NOMO-1 treated with DMSO at 0.1 percent for 48 hours (cell line): ENCODE data around the gene PPIG.
"Not testable (repeated sequence)": the region's sequence is repeated elsewhere in the genome, so short reads cannot be mapped to it uniquely, and the experiment has no call there.

Experiments used
- DNase-seq: peaks from one replicate; lab custom pipeline; 2025; ENCODE audit not compliant: unreplicated experiment; lab: John Stamatoyannopoulos, UW

PPIG gene

DNA sequence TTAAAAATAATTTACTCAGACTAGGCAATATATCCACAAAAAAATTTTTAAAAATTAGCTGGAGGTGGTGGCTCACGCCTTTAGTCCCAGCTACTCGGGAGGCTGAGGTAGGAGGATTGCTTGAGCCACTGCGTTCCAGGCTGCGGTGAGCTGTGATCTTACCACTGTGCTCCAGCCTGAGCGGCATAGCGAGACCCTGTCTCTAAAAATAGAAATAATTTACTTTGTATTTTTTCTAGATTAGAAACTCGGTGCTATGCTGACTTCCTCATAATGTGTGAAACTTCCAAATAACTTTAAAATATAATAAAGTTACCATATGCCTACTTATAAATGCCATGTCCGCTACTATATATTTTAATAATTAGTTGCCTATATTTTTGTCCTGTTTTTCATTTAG lies 6.7 kb downstream of the PPIG start:
- DNase-seq: peak; percentile 23

DNA sequence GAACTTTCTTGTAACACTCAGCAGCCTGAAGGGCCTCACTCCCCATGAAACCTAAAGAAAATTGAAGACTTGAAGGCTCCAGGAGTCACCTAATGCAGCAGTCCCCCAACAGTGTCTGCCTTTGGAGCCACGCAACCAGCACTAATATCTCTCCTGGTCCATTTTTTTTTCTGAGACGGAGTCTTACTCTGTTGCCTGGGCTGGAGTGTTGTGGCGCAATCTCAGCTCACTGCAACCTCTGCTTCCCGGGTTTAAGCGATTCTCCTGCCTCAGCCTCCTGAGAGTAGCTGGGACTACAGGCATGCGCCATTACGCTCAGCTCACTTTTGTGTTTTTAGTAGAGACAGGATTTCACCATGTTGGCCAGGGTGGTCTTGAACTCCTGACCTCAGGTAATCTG lies 12.4 kb downstream of the PPIG start:
- not testable (repeated sequence) for DNase-seq

DNA sequence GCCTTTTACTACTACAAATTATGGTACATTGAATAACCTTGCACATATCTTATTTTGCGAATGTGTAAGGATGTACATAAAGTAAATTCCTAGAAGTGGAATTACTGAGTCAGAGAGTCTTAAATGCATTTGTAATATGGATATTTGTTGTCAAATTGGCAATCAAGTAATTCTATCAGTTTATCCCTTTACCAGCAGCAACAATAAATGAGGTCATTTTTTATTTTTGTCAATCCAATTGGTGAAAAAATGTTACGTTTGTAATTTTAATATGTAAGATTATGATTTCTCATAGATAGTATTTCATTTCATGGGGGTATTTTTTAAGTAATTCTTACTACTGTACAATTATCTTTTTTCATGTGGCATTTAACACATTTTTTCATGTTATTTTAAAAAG lies 14.8 kb downstream of the PPIG start:
- no peak for DNase-seq

GRCh38 chr2:169599568-169599967 lies 15.4 kb downstream of the PPIG start:
- no peak for DNase-seq

DNA sequence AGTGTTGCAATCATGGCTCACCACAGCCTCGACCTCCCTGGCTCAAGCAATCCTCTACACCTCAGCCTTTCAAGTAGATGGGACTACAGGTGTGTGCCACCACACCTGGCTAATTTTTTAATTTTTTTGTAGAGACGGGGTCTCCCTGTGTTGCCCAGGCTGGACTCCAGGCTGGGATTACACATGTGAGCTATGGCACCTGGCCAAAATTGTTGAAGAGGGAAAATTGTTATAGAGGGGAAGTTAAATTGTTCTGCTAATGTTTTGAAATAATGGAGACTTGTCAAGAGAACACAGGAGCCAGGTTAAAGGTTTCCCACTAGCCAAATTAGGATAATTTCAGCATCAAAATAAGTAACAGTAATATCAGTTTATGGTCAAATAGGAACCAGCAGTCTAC lies 25.1 kb downstream of the PPIG start:
- no peak for DNase-seq

DNA sequence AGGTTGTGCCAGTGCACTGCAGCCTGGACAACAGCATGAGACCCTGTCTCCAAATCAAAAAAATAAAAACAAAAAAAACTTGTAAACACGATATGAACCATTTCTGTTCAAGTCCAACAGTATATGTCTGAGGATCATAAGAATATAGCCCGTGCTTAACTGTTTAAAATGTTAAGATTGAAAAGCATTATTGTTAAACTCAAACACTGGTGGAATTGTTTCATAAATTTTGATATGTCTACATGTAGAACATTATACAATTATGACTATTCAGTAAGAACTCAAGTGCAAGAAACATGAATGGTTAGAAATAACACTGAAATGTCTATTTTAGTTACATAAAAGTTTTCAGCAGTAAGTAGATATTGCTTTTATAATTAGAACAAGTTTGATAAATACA lies 29.7 kb downstream of the PPIG start:
- no peak for DNase-seq

- DNase-seq: not testable (repeated sequence)
Observed at GRCh38 chr2:169615982-169616381, 31.8 kb downstream of the PPIG start.

GRCh38 chr2:169619946-169620345 lies 35.8 kb downstream of the PPIG start:
- DNase-seq: no peak

DNA sequence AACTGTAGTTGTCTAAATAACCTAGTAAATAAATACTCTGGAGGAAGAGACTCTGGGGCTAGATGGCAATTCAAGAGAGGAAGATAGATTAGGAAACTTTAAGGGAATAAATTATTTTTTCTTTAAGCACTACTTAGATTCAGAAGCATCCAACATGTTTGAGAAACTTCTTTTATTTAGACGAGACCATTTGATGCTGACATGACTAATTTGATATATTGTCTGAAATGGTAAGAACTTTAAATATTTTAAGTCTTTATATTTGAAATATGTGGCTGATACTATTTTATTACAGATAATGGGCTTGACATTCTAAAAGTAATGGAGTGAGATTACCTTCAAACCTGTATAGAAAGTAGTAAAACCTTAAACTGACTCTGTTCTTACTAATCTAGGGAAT lies 36.4 kb downstream of the PPIG start:
- no peak for DNase-seq

- DNase-seq: no peak
Observed at GRCh38 chr2:169623235-169623634, 39.1 kb downstream of the PPIG start.

DNA sequence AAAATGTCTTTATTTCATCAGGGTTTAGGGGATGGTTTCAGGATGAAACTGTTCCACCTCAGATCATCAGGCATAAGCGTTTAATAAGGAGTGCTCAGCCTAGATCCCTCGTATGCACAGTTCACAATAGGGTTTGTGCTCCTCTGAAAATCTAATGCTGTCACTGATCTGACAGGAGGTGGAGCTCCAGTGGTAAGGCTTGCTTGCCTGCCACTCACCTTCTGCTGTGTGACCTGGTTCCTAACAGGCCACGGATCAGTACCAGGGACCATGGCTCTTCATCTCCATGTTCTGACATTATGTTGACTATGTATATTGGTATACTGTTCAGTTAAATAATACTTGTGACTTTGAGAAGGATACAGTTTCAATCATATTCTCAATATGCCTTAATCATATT lies 41.6 kb downstream of the PPIG start:
- no peak for DNase-seq

DNA sequence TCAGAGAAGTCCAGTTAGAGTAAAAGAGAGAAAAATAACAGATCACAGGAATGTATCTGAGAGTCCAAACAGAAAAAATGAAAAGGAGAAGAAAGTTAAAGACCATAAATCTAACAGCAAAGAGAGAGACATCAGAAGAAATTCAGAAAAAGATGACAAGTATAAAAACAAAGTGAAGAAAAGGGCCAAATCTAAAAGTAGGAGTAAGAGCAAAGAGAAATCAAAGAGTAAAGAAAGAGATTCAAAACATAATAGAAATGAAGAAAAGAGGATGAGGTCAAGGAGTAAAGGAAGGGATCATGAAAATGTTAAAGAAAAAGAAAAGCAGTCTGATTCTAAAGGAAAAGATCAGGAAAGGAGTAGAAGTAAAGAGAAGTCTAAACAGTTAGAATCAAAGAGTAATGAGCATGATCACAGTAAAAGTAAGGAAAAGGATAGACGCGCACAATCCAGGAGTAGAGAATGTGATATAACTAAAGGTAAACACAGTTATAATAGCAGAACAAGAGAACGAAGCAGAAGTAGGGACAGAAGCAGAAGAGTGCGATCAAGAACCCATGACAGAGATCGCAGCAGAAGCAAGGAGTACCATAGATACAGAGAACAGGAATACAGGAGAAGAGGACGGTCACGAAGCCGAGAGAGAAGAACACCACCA lies 52.4 kb downstream of the PPIG start:
- no peak for DNase-seq

GRCh38 chr2:169637620-169638019 lies 53.5 kb downstream of the PPIG start:
- DNase-seq: no peak

- no peak for DNase-seq
Observed at GRCh38 chr2:169640104-169640503, 56.0 kb downstream of the PPIG start.

- DNase-seq: no peak
Observed at GRCh38 chr2:169641464-169641863, 57.3 kb downstream of the PPIG start.

DNA sequence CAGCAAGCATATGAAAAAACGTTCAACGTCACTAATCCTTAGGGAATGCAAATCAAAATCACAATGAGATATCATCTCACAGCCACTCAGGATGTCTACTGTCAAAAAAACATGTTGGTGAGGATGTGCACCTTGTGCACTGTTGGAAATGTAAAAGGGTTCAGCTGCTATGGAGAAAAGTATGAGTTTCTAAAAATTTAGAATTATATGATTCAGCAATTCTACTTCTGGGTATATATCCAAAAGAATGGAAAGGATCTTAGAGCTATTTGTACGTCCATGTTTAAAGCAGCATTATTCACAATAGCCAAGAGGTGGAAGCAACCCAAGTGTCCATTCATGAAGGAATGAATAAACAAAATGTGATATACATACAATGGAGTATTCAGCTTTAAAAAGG lies 60.0 kb downstream of the PPIG start:
- DNase-seq: no peak

GRCh38 chr2:169647496-169647895 lies 63.3 kb downstream of the PPIG start:
- no peak for DNase-seq

DNA sequence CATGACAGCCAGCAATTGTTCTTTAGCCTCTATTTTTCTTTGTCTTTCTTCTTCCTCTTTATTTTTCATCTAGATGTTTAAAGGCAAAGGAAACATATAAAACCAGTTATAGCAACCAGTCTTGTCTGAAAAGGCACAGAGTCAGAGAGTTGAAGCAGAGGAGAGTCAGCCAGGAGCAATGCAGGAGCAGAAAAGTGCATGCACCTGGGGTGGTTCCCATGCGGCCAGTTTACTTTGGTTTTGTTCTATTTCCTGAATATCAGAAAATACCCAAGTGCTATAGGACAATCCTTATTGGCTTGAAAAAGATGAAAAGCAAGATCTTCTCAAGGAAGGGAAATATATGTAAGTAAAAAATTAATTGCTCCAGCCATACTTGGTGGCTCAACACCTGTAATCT lies 65.1 kb downstream of the PPIG start:
- DNase-seq: no peak

DNA sequence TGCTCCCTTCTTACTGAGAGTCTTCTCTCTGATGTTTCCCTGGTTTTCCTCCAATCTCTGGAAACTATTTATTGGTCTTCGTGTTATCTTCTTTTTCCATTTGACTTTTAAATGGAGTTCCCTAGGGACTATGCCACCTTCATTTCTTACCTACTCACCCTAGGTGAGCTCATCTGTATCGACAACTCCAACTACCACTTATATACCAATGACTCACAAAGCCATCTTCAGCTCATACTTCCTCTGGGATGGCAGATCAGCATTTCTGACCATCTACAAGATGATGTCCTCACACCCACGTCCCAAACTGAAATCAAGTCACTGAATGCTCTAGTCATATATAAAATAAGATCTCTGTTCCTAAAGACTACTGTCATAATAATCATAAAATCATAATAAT lies 69.5 kb downstream of the PPIG start:
- no peak for DNase-seq

GRCh38 chr2:169656164-169656563 lies 72.0 kb downstream of the PPIG start:
- DNase-seq: no peak

- DNase-seq: no peak
Observed at GRCh38 chr2:169658877-169659276, 74.7 kb downstream of the PPIG start.

GRCh38 chr2:169659320-169659719 lies 75.2 kb downstream of the PPIG start:
- peak; percentile 74 for DNase-seq

- DNase-seq: no peak
Observed at GRCh38 chr2:169661265-169661664, 77.1 kb downstream of the PPIG start.

GRCh38 chr2:169662744-169663143 lies 78.6 kb downstream of the PPIG start:
- DNase-seq: no peak
